Measurements from ENCODE around the gene LRGUK. TPM values are rescaled to one million over a fixed set of nuclear protein-coding genes. Genes with fewer than 3 reads are reported as not detected.
"Not testable (repeated sequence)": the region's sequence is repeated elsewhere in the genome, so short reads cannot be mapped to it uniquely, and the experiment has no call there.

Gene LRGUK
- total and polyA plus RNA-seq, 2 of the 8 experiments (the other 6 are each of a cell fraction or from before 2014, with no cell fraction given), result 1.5 to 3.6 TPM

GRCh38 chr7:134295982-134296381, 168.8 kb downstream of the LRGUK start:
- H4K20me1 ChIP-seq (replicated peaks in 1 of 2; ENCODE audit: control insufficient read depth in 1 of 2, insufficient read depth in 2 of 2, low read length in 2 of 2); H3K18ac ChIP-seq (ENCODE audit: extremely low read depth, low read length); H3K4me1 ChIP-seq (replicated peaks in 1 of 4; ENCODE audit: control insufficient read depth in 3 of 4, insufficient read depth in 4 of 4, low read length in 3 of 4); H3K27me3 ChIP-seq (replicated peaks in 1 of 4; ENCODE audit: control insufficient read depth in 3 of 4, extremely low read depth in 1 of 4, insufficient read depth in 3 of 4, low read length in 3 of 4); CTCF ChIA-PET (ENCODE audit: partially characterized antibody); H4K8ac ChIP-seq (ENCODE audit: extremely low read depth, insufficient read depth, low read length); H2BK120ac ChIP-seq (replicated peaks; ENCODE audit: low read depth, low read length); H3K9ac ChIP-seq (replicated peaks in 1 of 4; ENCODE audit: extremely low read depth in 1 of 4, low read depth in 3 of 4, low read length in 3 of 4); DNase-seq (ENCODE audit: low read depth in 1 of 2, low spot score in 2 of 2); H3K14ac ChIP-seq (ENCODE audit: insufficient read length); H3K27ac ChIP-seq (ENCODE audit: low read depth, low read length); H3K23me2 ChIP-seq (ENCODE audit: low read depth, low read length); H3K23ac ChIP-seq (ENCODE audit: insufficient read length); H2BK5ac ChIP-seq (ENCODE audit: low read depth, low read length); H3K9me3 ChIP-seq (ENCODE audit: insufficient read depth in 2 of 2, low read depth in 1 of 2, low read length in 1 of 2); H3K4ac ChIP-seq (replicated peaks; ENCODE audit: insufficient read length, low read depth, low read length); H3K4me3 ChIP-seq (ENCODE audit: extremely low read depth in 1 of 4, insufficient read depth in 2 of 4, low read depth in 3 of 4, low read length in 4 of 4); H4K5ac ChIP-seq (ENCODE audit: insufficient read length, low read depth, low read length); H2BK15ac ChIP-seq (ENCODE audit: low read length); H3K79me2 ChIP-seq (ENCODE audit: control insufficient read depth in 1 of 2, insufficient read depth in 2 of 2, low read length in 2 of 2); H3K56ac ChIP-seq (replicated peaks; ENCODE audit: insufficient read length, low read depth, low read length); FAIRE-seq; H2AK5ac ChIP-seq (ENCODE audit: low read depth, low read length); POLR2A ChIA-PET (ENCODE audit: partially characterized antibody); H3K4me2 ChIP-seq (ENCODE audit: insufficient read depth in 1 of 2, low read depth in 2 of 2, low read length in 2 of 2); H4K91ac ChIP-seq (replicated peaks; ENCODE audit: insufficient read length, low read length); H2AFZ ChIP-seq (ENCODE audit: low read length); H2BK20ac ChIP-seq (ENCODE audit: low read length); H3K79me1 ChIP-seq (ENCODE audit: low read depth, low read length); H2BK12ac ChIP-seq (ENCODE audit: low read depth, low read length): not testable (repeated sequence)
- 79% methylated on average over 7 of the region's 7 CpGs; no CpG with 5 or more reads in 1 of the 2 experiments for WGBS, 2 experiments (ENCODE audit: extremely low coverage in 1 of 2, insufficient coverage in 1 of 2, insufficient read length in 1 of 2, insufficient replicate concordance in 2 of 2, low coverage in 1 of 2, low lambda C conversion rate in 2 of 2, missing lambda C conversion rate in 1 of 2)
- peaks cover 0 to 38% (median 13%) of the 10 kb centered on the region in 4 experiments; a peak in 4 of 8 replicates for H3K36me3 ChIP-seq (ENCODE audit: control insufficient read depth in 2 of 4, insufficient read depth in 4 of 4, low read length in 3 of 4)
